Dedifferentiated amniotic fluid mesenchymal stem cell (primary cell): ENCODE measurements around the gene AHCY.
"Not testable (repeated sequence)": the region's sequence is repeated elsewhere in the genome, so short reads cannot be mapped to it uniquely, and the experiment has no call there.

Source experiments
- DNase-seq: peaks from one replicate; pipeline ENCODE4 v3.0.0-alpha.2; 2016; ENCODE audit errors: extremely low spot score

The AHCY gene

DNA sequence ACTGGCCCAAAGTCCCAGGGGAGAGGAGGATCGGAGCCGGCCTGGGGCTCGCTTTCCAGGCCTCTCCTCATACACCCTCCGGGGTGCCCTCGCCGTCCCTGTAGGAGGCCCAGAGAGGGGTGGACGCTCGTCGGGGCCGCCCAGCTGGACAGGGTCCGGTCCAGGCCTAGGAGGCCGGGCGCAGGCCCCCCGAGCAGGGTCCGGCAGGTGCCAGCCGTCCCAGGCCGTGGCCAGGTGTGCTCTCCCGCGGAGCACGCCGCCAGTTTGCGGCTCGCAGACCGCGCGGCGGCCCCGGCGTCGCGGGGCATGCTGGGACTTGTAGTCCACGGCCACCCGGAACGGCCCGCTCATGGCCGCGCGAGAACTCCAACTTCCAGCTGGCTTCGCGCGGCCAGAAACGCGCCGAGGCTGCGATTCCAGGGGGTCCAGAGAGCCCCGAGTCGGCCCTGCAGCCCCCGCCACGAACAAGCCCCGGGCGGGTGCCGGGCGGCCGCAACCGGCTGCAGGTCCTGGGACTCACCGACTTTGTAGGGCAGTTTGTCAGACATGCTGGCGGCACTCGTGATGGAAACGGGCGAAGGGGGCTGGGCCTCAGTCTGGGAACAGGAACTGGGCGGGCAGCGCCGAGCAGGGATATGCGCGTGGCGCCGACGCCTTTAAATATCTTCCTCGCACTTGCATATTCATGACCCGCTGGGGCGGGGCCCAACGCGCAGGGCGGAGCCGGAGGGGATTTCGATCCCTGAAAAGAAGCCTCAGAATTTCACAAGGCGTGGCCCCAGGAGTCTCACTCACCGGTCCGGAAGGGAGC is at the start of gene AHCY:
Gene AHCY (minus strand): TSS at position 633 of the 811 bp plus-strand sequence. CDS start 85 bp downstream, at position 548.
- DNase-seq, result peak; percentile 94

DNA sequence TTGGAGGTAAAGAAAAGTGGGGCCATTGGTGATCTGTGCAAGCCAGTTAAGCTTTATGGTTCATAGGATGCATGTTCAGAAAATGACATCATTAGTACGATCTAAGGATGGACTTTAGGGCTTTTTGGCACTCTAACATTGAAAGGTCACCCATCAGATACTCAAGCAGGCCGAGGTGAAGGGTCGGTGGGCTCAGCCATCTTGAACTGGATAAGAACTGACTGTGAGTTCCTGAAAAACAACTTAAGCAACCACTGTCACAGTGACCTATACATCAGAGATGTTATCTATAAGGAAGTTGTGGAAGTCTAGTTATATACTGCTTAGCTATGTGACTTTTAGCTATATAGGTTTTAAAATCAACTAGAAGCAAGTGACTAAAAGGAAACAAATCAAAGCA is 46.9 kb upstream of the AHCY start:
- no peak for DNase-seq

DNA sequence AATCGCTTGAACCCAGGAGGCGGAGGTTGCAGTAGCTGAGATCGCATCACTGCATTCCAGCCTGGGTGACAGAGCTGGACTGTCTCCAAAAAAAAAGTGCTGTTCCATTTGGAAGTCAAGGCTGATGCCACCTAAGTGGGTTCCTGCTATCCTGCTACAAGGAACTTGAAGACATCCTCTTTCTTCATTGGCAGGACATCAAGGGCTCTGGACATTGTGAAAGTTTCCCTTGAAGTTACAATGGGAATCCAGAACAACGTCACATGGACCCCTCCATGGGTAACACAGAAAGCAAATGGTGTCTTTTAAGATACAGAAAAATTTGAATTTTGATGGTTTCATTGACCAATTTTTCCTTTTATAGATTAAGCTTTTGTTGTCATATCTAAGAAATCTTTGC is 44.4 kb upstream of the AHCY start:
- no peak for DNase-seq

DNA sequence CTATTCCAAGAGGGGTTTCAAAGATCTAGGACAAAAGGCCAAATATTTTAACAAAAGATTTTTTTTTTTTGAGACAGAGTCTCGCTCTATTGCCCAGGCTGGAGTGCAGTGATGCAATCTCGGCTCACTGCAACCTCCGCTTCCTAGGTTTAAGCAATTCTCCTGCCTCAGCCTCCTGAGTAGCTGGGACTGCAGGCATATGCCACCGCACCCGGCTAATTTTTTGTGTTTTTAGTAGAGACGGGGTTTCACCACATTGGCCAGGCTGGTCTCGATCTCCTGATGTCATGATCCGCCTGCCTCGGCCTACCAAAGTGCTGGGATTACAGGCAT is 43.3 kb upstream of the AHCY start:
- not testable (repeated sequence) for DNase-seq

DNA sequence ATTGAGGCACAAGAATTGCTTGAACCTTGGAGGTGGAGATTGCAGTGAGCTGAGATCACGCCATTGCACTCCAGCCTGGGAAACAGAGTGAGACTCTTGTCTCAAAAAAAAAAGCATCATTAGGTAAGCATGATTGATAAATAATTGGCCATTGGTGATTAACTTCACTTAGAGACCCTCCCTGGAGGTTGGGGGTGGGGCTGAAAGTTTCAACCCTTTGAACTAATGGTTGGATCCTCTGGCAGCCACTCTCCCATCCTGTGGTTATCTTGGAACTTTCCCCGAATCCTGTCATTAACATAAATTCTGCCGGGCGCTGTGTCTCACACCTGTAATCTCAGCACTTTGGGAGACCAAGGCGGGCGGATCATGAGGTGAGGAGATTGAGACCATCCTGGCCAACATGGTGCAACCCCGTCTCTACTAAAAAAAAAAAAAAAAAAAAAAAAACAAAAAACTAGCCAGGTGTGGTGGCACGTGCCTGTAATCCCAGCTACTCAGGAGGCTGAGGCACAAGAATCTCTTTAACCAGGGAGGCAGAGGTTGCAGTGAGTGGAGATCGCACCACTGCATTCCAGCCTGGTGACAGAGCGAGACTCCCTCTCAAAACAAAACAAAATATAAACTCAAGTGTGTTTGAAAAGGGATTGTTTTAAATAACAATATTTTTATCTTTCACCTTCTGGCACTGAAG is 42.8 kb upstream of the AHCY start:
- DNase-seq, result not testable (repeated sequence)

DNA sequence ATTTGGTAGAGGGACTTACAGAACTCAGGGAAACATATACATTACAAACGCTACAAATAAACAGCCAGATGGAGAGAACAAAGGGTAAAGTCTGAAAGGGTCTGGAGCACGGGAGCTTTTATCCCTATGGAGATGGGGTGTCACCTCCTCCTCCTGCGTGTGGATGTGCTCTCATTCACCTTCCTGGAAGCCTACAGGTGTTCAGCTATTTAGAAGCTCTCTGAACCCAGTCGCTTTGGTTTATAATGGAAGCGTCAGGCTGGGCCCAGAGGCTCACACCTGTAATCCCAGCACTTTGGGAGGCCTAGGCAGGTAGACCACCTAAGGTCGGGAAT is 42.2 kb upstream of the AHCY start:
- no peak for DNase-seq

DNA sequence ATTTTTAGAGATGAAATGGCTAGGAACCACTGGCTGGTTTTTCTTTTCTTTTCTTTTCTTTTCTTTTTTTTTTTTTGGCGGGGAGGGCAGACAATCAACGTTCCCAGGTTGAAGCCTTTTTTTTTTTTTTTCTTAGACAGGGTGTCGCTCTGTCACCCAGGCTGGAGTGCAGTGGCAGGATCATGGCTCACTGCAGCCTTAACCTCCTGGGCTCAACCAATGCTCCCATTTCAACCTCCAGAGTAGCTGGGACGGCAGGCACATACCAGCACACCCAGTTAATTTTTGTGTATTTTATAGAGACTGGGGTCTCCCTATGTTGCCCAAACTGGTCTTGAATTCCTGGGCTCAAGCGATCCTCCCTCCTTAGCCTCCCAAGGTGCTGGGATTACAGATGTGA is 41.1 kb upstream of the AHCY start:
- DNase-seq, result no peak

DNA sequence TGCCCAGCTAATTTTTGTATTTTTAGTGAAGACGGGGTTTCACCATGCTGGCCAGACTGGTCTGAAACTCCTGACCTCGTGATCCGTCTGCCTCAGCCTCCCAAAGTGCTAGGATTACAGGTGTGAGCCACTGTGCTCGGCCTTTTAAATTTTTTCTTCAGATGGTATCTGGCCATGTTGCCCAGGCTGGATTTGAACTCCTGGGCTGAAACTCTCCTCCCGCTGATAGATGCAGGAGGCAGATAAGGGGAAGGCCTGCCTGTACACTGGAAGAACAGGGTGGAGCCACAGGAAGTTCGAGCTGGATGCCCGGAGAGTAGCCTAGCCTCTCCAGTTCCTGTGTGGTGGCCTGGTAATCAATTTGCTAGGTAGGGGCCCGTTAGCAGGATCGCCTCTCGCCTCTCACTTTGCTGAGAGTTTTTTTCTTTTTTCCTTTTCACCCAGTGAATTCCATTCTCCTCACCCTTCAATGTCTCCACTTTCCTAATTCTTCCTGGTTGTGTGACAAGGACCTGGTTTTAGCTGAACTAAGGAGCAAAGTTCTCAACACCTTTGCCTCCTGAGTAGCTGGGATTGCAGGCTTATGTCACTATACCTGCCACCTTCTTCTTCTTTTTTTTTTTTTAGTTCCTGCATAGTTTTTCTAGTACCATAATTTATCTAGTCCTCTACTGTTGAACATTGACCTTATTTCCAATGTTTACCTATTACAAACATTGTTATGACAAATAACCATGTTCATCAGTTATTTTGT is 40.5 kb upstream of the AHCY start:
- no peak for DNase-seq

DNA sequence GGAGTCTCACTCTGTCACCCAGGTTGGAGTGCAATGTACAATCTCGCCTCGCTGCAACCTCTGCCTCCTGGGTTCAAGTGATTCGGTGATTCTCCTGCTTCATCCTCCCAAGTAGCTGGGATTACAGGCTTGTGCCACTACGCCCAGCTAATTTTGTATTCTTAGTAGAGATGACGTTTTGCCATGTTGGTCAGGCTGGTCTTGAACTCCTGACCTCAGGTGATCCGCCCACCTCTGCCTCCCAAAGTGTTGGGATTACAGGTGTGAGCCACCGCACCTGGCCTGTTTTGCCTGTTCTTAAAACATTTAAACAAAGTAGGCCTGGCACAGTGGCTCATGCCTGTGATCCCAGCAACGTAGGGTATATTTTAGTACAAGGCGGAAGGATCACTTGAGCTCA is 38.0 kb upstream of the AHCY start:
- not testable (repeated sequence) for DNase-seq

DNA sequence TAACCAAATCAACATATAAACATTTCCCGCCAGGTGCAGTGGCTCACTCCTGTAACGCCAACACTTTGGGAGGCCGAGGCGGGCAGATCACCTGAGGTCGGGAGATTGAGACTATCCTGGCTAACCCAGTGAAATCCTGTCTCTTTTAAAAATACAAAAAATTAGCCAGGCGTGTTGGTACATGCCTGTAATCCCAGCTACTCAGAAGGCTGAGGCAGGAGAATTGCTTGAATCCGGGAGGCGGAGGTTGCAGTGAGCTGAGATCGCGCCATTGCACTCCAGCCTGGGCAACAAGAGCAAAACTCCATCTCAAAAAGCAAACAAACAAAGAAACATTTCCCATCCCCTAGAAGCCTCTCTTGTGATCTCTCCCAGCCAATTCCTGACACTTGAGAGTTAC is 37.6 kb upstream of the AHCY start:
- not testable (repeated sequence) for DNase-seq

DNA sequence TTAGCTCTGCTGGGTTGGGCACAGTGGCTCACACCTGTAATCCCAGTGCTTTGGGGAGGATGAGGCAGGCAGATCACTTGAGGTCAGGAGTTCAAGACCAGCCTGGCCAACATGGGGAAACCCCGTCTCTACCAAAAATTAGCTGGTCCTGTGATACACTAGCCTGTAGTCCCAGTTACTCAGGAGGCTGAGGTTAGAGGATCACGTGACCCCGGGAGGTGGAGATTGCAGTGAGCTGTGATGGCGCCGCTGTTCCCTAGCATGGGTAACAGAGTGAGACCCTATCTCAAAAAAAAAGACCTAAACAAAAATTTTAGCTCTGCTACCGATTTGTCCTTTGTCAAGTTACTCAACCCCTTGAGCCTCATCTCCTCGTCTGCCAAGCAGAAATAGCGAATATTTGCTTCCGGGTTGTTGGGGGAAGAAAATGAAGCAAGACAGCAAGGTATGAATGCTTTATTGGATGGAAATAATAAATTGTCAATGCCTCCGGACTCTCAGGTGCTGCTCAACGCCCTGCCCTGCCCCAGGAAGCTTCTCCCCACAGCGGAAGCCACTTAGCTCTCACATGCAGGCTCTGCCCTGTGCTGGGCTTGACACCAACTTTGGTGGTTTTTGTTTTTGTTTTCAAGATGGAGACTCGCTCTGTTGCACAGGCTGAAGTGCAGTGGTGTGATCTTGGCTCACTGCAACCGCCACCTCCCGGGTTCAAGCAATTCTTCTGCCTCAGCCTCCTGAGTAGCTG is 35.0 kb upstream of the AHCY start:
- DNase-seq, result no peak

DNA sequence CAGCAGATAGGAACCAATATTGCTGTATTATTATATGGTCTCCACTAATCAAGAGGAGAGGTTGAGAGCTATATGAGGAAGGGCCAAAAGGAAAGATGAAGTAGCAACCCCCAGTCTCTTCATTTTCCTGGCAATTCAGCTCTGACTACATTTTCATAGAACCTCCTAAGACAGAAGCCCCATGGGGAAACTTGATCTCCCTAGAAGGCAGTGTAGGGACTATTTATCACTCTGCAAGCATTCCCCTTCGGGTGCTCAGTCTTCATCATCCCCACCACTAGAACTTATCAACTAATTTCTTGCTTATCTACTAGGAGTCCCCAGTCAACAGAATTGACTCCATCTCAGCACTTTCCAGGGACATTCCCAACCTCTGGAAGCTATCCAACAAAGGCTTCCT is 34.4 kb upstream of the AHCY start:
- DNase-seq, result no peak

DNA sequence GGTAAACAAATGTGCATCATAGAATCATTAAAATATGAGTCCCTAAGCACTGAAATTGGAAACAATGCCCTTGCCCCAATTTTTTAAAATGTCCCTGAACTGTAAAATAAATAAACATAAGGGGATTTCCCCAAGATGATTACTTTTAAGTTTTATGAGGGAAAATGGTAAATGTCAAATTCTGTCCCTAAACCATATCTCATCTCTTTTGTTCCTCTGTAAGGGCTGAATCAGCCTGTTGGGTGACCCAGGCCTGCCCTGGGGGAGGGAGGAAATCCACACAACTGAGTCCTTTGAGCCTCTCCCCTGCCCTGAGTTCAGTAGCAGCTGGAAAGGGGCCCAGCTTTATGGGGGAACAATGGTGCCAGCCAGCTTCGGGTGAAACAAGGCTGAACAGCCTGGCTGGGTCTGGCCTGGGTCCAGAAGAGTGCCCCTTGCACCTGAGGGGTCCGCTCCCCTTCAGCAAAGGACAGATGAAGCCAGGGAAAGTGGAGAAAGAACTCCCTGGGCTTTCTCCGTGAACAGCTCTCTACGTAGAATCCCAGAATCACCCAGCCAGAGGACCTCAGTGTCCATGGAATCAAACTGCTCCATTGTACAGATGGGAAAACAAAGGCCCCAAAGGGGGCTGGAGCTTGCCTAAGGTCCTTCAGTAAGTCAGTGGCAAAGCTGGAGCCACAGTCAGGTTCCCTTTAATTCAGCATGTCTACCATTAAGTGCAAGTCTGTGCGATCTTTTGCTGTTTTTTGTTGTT is 31.7 kb upstream of the AHCY start:
- DNase-seq, result no peak

DNA sequence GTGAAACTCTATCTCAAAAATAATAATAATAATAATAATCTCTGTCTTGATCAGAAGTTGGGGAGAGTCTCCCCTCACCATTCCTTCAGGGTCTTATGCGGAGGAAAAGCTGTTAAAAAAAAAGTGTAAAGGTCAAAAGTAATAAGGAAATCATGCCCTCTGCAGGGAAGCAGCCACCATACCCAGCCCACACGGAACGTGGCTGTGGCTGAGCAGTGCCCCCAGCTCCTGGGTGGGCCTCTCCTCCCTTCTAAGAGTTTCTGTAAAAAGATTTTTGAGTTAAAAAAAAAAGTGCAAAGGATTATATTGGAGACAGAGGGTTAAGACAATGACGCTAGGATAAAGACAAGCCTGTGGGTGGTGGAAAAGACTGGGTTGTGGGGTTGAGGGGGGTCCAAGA is 30.6 kb upstream of the AHCY start:
- DNase-seq, result no peak

DNA sequence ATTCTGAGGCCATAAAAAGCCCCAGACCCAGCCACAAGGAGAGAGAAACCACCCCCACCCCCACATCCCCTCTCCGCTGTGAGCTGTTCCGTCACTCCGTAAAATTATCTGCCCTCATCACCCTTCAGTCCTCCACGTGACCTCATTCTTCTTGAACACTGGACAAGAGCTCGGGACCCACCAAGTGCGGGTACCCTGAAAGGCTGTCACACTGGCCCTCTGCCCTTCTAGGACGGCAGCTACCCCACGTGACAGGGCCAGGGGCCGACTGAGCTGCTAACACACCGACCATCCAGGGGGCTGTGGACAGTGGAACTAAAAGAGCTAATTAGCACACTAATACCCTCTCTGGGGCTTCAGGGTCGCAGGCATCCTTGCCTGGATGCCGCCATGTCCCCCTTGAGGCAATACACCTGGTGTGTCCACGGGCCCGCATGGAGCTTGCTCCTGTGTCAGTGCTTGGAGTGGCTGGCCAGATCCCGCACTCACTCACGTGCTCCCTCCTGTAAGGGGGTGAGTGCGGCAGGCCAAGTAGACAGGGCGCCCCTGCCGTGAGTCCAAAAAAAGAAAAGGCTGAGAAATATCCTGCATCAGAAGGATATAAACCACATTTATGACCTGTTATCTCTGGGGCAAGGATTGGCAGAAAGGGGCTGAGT is 29.2 kb upstream of the AHCY start:
- no peak for DNase-seq

DNA sequence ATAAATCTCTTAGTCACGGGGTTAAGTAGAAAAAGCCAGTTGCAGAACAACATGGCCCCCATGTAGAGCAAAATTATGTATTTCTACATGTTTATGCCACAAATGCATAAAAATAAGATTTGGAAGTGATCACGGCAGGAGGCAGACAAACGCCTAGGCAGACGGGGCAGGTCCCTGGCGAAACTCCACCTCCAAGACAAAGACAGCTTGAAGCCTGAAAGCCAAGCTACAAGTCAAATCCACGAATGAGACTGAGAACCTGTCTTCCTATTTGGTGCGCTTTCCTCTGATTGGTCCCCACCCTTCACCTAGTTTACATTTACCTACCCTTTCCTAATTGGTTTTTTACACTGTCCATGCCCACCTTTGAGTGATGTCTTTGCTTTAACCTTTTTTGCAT is 28.7 kb upstream of the AHCY start:
- DNase-seq, result no peak

DNA sequence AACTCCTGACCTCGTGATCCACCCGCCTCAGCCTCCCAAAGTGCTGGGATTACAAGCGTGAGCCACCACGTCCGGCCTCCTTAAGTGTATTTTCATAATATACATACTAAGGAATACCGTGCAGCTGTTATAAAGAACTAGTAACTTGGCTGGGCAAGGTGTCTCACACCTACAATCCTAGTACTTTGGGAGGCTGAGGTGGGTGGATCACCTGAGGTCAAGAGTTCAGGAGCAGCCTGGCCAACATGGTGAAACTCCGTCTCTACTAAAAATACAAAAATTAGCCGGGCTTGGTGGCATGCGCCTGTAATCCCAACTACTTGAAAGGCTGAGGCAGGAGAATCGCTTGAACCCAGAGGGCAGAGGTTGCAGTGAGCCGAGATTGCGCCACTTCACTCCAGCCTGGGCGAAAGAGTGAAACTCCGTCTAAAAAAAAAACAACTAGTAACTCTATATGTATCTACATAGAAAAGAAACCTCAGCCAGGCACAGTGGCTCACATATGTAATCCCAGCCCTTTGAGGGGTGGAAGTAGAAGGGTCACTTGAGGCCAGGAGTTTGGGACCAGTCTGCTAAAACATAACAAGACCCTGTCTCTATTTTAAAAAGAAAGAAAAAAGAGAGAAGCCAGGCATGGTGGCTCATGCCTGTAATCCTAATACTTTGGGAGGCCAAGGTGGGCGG is 27.8 kb upstream of the AHCY start:
- not testable (repeated sequence) for DNase-seq

DNA sequence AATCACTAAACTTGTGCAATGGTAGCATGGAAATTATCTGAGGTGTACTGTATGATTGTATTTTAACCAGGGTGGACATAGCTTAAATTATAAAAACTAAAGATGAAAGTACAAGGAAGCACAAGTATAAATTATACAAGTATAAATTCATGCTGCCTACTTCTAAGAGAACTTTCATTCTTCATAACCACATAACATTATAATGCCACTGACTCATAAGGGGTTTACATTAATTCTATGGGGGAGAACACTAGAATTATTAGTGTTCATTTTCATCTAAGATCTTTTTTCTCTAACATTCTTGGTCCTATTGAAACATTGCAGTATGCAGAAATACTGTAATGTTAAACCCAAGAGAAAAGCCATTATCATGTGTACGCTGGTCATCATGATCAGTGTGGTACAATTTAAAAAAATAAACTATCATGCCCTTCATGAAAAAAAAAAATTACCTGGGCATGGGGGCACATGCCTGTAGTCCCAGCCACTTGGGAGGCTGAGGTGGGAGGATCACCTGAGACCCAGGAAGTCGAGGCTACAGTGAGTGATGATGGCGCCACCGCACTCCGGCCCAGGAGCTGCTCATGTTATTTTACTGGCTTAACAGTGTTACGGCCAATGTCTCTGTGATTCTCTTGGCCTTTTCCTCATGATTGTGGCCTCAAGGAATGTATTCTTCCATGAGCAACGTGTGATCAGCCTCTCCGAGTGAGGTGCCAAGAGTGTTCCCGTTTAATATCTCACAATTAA is 25.9 kb upstream of the AHCY start:
- no peak for DNase-seq

DNA sequence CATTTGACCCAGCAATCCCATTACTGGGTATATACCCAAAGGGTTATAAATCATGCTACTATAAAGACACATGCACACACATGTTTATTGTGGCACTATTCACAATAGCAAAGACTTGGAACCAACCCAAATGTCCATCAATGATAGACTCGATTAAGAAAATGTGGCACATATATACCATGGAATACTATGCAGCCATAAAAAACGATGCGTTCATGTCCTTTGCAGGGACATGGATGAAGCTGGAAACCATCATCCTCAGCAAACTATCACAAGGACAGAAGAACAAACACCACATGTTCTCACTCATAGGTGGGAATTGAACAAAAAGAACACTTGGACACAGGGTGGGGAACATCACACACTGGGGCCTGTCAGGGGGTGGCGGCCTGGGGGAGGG is 25.1 kb upstream of the AHCY start:
- not testable (repeated sequence) for DNase-seq

DNA sequence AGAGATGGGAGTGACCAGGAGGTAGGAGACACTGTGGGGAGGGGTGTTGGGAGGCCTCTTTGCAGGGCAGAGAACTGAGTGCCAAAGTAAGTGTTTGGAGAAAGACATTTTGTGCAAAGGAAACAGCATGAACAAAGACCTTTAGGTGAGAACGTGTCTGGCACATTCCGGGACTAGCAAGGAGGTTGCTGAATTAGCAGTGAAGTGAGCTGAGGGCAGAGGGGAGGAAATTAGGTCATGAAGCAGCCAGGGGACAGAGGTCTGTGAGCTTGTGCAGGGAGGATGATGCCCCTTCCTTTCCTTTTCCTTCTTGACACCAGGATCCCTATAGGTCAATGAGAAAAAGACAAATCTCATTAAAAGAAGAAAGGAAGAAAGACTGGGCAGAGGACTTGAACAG is 21.4 kb upstream of the AHCY start:
- no peak for DNase-seq
